NCI-H1105 treated with DMSO at 0.1 percent for 48 hours (cell line): Measurements from ENCODE around the gene WDFY4.
"Not testable (repeated sequence)": the region's sequence is repeated elsewhere in the genome, so short reads cannot be mapped to it uniquely, and the experiment has no call there.

Experiments
- DNase-seq: peaks from one replicate; lab custom pipeline; 2025; lab: John Stamatoyannopoulos, UW

The WDFY4 gene

GRCh38 chr10:48684792-48685623 lies at the start of gene WDFY4:
Gene WDFY4 (plus strand): TSS chr10:48684873. CDS start chr10:48709733, 24,860 bp downstream.
- DNase-seq: no peak

DNA sequence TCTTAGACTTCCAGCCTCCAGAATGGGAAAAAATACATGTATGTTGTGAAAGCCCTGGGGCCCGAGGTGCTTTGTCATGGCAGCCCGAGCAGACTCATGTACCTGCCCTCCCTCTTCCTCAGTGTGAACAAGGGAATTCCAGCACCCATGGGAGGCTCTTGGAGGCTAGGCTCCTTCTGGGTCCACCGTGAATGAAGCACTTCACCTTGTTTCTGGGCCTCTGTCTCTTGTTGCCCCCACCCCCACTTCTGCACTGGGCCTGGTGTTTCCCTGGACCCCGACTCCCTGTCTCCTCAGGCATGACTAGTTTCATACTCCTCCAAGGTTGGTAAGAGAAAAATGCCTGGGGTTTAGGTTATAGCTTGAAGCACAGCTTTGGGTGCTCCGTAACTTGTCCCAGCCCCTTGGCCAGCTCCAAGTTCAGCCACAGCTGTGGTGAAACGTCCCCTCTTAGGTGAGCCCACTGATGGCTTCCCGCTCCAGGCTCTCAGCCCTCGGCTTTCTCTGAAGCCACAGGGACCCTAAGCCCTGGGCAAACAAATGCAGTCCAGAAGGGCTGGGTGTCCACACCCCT lies 49.6 kb upstream of the WDFY4 start:
- no peak for DNase-seq

GRCh38 chr10:48636231-48636630 lies 48.4 kb upstream of the WDFY4 start:
- no peak for DNase-seq

- no peak for DNase-seq
Measured at GRCh38 chr10:48636901-48637300, 47.8 kb upstream of the WDFY4 start.

- no peak for DNase-seq
Measured at GRCh38 chr10:48638158-48638557, 46.5 kb upstream of the WDFY4 start.

- no peak for DNase-seq
Measured at GRCh38 chr10:48638739-48639527, 45.7 kb upstream of the WDFY4 start.

GRCh38 chr10:48639632-48640031 lies 45.0 kb upstream of the WDFY4 start:
- DNase-seq: no peak

GRCh38 chr10:48640326-48640725 lies 44.3 kb upstream of the WDFY4 start:
- DNase-seq: no peak

- not testable (repeated sequence) for DNase-seq
Measured at GRCh38 chr10:48641099-48641690, 43.5 kb upstream of the WDFY4 start.

DNA sequence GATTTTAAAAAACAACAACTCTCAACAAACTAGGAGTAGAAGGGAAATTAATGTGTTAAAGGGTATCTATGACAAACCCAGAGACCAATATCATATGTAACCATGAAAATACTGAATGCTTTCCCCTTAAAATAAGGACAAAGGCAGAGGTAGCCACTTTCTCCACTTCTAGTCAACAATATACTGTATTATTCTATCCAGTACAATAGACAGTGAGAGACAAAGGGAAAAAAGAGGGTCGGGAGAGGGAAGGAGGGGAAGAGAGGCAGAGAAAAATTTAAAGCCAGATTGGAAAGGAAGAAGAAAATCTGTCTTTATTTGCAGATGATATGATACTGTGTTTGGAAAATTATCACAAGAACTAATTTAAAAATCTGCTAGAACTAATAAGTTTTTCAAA lies 39.1 kb upstream of the WDFY4 start:
- no peak for DNase-seq

DNA sequence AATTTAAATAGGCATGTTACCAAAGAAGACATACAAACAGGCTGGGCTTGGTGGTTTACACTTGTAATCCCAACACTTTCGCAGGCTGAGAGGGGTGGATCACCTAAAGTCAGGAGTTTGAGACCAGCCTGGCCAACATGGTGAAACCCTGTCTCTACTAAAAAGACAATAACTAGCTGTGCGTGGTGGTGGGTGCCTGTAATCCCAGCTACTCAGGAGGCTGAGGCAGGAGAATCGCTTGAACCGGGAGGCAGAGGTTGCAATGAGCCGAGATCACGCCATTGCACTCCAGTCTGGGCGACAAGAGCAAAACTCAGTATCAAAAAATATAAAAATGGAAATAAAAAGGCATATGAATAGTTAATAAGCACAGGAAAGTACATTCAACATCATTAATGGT lies 37.6 kb upstream of the WDFY4 start:
- not testable (repeated sequence) for DNase-seq

DNA sequence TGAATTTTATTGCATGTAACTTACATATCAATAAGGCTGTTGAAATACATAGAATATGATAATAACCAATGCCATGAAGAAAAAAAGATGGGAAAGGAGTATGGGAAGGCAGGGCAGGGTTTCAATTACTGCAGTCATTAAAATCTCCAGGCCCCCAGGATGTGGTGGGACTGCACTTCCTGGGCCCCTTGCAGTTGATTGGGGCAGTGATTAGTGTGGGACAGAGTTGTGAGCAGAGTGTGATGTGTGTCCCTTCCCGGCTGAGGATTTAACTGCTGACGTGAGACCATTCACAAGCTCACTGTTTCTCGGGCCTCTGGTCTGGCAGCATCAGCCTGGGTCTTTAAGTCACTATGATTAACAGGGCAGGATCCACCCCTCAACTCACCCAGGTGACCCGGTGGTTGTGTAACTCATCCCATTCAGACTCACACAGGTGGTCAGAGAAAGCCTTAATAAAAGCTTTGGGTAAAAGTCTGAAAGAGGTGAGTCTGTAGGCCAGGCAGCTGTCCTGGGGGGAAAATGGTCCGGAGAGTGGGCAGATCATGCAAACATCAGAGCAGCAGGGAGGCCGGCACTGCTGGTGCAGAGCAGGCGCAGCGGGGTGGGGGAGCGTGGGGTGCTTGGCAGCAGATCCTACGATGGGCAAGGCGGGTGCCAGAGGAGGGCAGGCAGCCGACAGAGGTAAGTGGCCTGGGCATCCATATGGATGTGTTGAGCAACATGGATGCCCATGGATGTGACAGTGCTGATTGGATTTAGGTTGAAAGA lies 36.3 kb upstream of the WDFY4 start:
- no peak for DNase-seq

GRCh38 chr10:48649349-48649944 lies 35.2 kb upstream of the WDFY4 start:
- no peak for DNase-seq

- peak; percentile 58 for DNase-seq
Measured at GRCh38 chr10:48651293-48651692, 33.4 kb upstream of the WDFY4 start.

- DNase-seq: no peak
Measured at GRCh38 chr10:48651839-48652238, 32.8 kb upstream of the WDFY4 start.

DNA sequence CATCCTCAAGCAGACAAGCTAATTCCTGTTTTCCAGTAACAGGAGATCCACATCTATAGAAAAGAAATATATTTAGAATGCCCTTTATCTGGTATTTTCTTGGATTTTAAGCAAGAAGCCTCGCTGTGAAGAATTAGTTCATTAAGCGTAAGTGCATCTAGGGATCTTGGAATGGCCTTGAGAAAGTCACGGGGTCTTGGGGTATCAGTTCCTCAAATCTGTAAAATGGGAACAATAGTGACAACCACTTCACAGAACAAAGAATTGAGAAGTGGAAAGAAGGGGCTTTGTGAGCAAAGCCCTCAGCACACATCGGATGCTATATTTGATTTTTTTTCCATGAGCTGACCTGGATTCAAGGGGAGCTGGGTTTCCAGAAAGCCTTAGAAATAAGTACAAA lies 32.3 kb upstream of the WDFY4 start:
- no peak for DNase-seq

- no peak for DNase-seq
Measured at GRCh38 chr10:48653347-48653746, 31.3 kb upstream of the WDFY4 start.

GRCh38 chr10:48653944-48654698 lies 30.6 kb upstream of the WDFY4 start:
- no peak for DNase-seq

DNA sequence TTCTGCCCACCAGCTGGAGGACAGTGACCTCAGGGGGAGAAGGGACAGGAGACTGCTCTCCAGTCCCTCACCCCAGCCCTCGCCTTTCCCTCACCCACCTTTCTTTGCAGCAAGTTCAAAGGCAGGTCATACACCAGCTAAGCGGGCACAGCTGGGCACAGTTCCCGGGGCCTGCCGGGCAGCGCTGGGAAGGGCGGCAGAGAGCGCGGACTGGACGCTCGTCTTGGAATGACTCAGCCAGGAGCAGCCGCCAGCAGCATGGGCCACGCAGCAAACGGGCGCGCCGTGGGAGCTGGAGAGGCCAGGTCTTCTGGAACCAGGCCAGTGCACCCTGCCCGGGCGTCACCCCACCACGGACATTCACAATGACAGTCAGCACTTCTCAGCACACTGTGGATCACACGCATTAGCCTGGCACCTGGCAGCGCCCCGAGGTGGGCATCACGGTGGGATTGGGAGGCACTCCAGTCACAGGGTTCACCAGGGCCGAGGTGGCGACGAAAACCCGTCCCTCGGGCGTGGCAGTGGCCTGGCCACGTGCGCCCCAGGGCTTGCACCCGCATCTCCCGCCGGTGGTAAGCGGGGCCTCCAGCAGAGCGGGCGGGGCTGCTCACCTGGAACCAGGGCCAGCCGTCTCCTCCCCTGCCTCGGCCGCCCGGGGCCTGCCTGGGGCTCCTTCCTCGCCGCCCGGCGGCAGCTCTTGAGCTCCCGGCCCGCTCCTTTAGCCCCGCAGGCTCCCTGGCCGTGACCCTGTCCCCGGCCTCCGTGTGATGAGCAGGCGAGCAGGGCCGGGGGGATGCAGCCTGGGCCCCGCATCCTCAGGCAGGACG lies 29.0 kb upstream of the WDFY4 start:
- DNase-seq: peak; percentile 31
